Caco-2 (cell line): ENCODE data around the gene RCN1. TPM values are rescaled to one million over a fixed set of nuclear protein-coding genes. Genes with fewer than 3 reads are reported as not detected.

Experiments used
- BruUV-seq: library from RNA; stranded (reverse); fragments of 400-500 nt; replicated peaks from 2 replicates; lab custom pipeline; 2021; lab: Mats Ljungman, UMichigan
- CTCF ChIA-PET: fragments of 300-600 bp; sonication (Branson Sonifier 250); formaldehyde crosslinking; loops from one replicate; lab custom pipeline; 2022; ENCODE audit warnings: antibody characterized with exemption; lab: Charles Lee
- POLR2A ChIA-PET: fragments of 300-600 bp; sonication (Branson Sonifier 250); formaldehyde crosslinking; loops from one replicate; lab custom pipeline; 2022; ENCODE audit warnings: antibody characterized with exemption; lab: Charles Lee
- DNase-seq, 2 experiments: peaks; one replicate each; pipeline versions ENCODE4 v3.0.0 to v3.0.0-alpha.2; 2020 to 2022
- H3K27me3 ChIP-seq: replicated peaks from 2 replicates; pipeline ENCODE4 v1.6.0; 2011; ENCODE audit warnings: low read length; ENCODE audit not compliant: control insufficient read depth, insufficient read depth
- H3K36me3 ChIP-seq: 2 replicates; pipeline ENCODE4 v1.5.1; 2011; ENCODE audit warnings: low read length; ENCODE audit not compliant: control insufficient read depth, insufficient read depth
- H3K4me1 ChIP-seq: fragments of 250-450 bp; sonication (Bioruptor Pico); 2 replicates; pipeline ENCODE4 v1.5.1; 2020; ENCODE audit warnings: mild to moderate bottlenecking
- H3K4me3 ChIP-seq: 2 replicates; pipeline ENCODE4 v1.5.1; 2011; ENCODE audit warnings: low read depth, mild to moderate bottlenecking, control low read depth, low read length
- H3K9me3 ChIP-seq: fragments of 250-450 bp; sonication (Bioruptor Pico); 2 replicates; pipeline ENCODE4 v1.5.1; 2020; ENCODE audit warnings: mild to moderate bottlenecking, moderate library complexity
- H3K27ac Mint-ChIP-seq: one replicate; pipeline ENCODE4 v1.8.0; 2022; ENCODE audit warnings: mixed read lengths; ENCODE audit not compliant: unreplicated experiment
- H3K27me3 Mint-ChIP-seq: one replicate; pipeline ENCODE4 v1.8.0; 2022; ENCODE audit warnings: mixed read lengths; ENCODE audit not compliant: insufficient read depth, unreplicated experiment
- H3K36me3 Mint-ChIP-seq: one replicate; pipeline ENCODE4 v1.8.0; 2022; ENCODE audit warnings: mild to moderate bottlenecking, mixed read lengths; ENCODE audit not compliant: insufficient read depth, unreplicated experiment
- H3K4me1 Mint-ChIP-seq: one replicate; pipeline ENCODE4 v1.8.0; 2022; ENCODE audit warnings: low read depth, mixed read lengths; ENCODE audit not compliant: unreplicated experiment
- H3K4me3 Mint-ChIP-seq: one replicate; pipeline ENCODE4 v1.8.0; 2022; ENCODE audit warnings: mild to moderate bottlenecking, moderate library complexity, mixed read lengths; ENCODE audit not compliant: unreplicated experiment
- H3K9me3 Mint-ChIP-seq: one replicate; pipeline ENCODE4 v1.8.0; 2022; ENCODE audit warnings: mixed read lengths; ENCODE audit not compliant: unreplicated experiment
- intact Hi-C: fragments of 100-400 bp; cut with micrococcal nuclease; formaldehyde crosslinking; loops from one replicate; pipeline ENCODE4 v1.10.0; 2022; ENCODE audit not compliant: unreplicated experiment
- total RNA-seq: library from RNA; stranded (reverse); gene quantifications from 2 replicates; pipeline ENCODE4 v1.2.3, GENCODE V29; 2022
- TF ChIP-seq, protein P1 (sequence below), 2 experiments: fragments of 200-600 bp in 1 of 2; IDR thresholded peaks; 1 replicate in 1 of 2; 2 replicates in 1 of 2; pipeline versions ENCODE4 v1.5.1 to v1.8.0; 2011 to 2022; ENCODE audit warnings: antibody characterized with exemption in 1 of 2, control low read depth in 1 of 2, inconsistent platforms in 1 of 2, low read depth in 1 of 2, low read length in 1 of 2, mild to moderate bottlenecking in 1 of 2, moderate library complexity in 1 of 2; ENCODE audit not compliant: insufficient read depth in 1 of 2, severe bottlenecking in 1 of 2, unreplicated experiment in 1 of 2

The RCN1 gene
- total RNA-seq, 1 experiment from 2014 or later, result 185 TPM

DNA sequence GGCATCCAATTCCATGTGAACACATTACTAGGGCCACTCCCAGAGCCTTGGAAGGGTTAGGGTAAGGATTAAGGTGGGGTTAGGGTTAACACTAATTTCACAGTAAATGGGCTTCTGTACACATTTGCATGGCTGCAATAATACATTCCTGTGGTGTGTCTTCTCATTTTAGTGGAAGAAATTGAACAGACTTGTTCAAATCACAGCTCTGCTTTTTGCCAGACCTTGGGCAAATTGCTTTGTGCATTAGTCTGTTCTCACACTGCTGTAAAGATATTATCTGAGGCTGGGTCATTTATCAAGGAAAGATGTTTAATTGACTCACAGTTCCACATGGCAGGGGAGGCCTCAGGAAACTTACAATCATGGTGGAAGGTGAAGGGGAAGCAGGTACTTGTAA lies 45.4 kb upstream of the RCN1 start:
- ChIA-PET POLR2A (no interaction called here), CTCF (no interaction called here)
- no peaks in the 10 kb centered on the region for H3K36me3 Mint-ChIP-seq
- no TSS peak for BruUV-seq
- TF ChIP-seq, protein P1, sequence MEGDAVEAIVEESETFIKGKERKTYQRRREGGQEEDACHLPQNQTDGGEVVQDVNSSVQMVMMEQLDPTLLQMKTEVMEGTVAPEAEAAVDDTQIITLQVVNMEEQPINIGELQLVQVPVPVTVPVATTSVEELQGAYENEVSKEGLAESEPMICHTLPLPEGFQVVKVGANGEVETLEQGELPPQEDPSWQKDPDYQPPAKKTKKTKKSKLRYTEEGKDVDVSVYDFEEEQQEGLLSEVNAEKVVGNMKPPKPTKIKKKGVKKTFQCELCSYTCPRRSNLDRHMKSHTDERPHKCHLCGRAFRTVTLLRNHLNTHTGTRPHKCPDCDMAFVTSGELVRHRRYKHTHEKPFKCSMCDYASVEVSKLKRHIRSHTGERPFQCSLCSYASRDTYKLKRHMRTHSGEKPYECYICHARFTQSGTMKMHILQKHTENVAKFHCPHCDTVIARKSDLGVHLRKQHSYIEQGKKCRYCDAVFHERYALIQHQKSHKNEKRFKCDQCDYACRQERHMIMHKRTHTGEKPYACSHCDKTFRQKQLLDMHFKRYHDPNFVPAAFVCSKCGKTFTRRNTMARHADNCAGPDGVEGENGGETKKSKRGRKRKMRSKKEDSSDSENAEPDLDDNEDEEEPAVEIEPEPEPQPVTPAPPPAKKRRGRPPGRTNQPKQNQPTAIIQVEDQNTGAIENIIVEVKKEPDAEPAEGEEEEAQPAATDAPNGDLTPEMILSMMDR (IDR thresholded peaks at IDR 0.05; ENCODE audit: insufficient read depth in 1 of 2, low read depth in 1 of 2, low read length in 1 of 2, severe bottlenecking in 1 of 2, unreplicated experiment in 1 of 2), result no peak
- H3K27me3 ChIP-seq, result no peaks in the 10 kb centered on the region
- no peaks in the 10 kb centered on the region for H3K4me1 ChIP-seq
- H3K9me3 ChIP-seq, result no peaks in the 10 kb centered on the region
- no peak overlapping the region for H3K27ac Mint-ChIP-seq
- no peak overlapping the region for H3K4me3 ChIP-seq
- DNase-seq, result no peak
- no peaks in the 10 kb centered on the region for H3K36me3 ChIP-seq
- H3K27me3 Mint-ChIP-seq, result peaks cover 14% of the 10 kb centered on the region
- no peak overlapping the region for H3K4me3 Mint-ChIP-seq
- H3K9me3 Mint-ChIP-seq, result no peaks in the 10 kb centered on the region
- no peaks in the 10 kb centered on the region for H3K4me1 Mint-ChIP-seq
- intact Hi-C loops, result no loop called here

DNA sequence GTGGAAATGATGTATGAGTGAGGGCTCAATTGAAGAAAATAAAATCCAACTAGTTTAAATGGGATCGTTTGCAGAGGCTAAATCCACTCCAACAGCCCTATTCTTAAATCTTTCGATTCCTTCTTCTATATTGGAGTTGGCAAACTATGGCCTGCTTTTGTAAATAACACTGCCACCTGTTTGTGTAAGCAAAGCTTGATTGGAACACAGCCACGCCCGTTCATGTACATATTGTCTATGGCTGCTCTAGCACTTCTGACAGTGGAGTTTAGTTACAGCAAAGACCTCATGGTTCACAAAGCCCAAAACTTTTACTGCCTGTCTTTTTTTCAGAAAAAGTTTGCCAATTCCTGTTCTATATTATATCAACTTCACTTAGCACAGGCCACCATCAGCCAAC lies 40.6 kb upstream of the RCN1 start:
- H3K27ac Mint-ChIP-seq, result no peak overlapping the region
- no peak overlapping the region for H3K4me3 ChIP-seq
- BruUV-seq, result no TSS peak
- H3K9me3 ChIP-seq, result no peaks in the 10 kb centered on the region
- DNase-seq, result no peak
- peaks cover 26% of the 10 kb centered on the region for H3K27me3 Mint-ChIP-seq
- H3K36me3 ChIP-seq, result no peaks in the 10 kb centered on the region
- H3K4me1 Mint-ChIP-seq, result no peaks in the 10 kb centered on the region
- H3K9me3 Mint-ChIP-seq, result no peaks in the 10 kb centered on the region
- no peaks in the 10 kb centered on the region for H3K36me3 Mint-ChIP-seq
- H3K4me1 ChIP-seq, result no peaks in the 10 kb centered on the region
- no peak overlapping the region for H3K4me3 Mint-ChIP-seq
- CTCF ChIA-PET, result interaction anchor here (1.1 to 3.2 kb wide), 2 partner anchors 43 to 126 kb away, joined by 3 to 35 read pairs; no protein-coding TSS in a partner anchor
- intact Hi-C loops, result no loop called here
- POLR2A ChIA-PET, result no interaction called here
- H3K27me3 ChIP-seq, result no peaks in the 10 kb centered on the region
- TF ChIP-seq, protein P1 (IDR thresholded peaks at IDR 0.05; ENCODE audit: insufficient read depth in 1 of 2, low read depth in 1 of 2, low read length in 1 of 2, severe bottlenecking in 1 of 2, unreplicated experiment in 1 of 2), result no peak

DNA sequence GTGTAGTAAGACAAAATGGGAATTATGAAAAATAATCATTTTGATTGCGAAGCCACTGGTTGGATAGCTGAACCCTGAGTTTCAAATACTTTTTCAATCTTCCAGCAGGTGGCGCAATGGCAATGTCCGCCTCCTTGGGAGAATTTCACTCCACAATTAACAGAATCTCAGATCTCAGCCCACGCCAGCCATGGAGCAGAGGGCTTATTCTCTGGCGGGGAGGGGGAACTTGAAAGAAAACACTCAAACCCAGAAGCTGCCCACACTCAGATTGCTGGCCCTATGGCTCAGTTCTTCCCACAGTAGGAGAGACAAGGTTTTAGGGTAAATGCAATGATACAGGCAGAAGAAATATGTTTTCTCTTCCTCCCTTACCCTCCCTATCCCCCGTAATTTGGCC lies 38.7 kb upstream of the RCN1 start:
- Mint-ChIP-seq H3K27me3 (peaks cover 28% of the 10 kb centered on the region), H3K27ac (no peak overlapping the region), H3K4me3 (no peak overlapping the region), H3K4me1 (no peaks in the 10 kb centered on the region), H3K36me3 (no peaks in the 10 kb centered on the region), H3K9me3 (no peaks in the 10 kb centered on the region)
- intact Hi-C loops, result loop anchor here (1.0 kb wide), 2 partner anchors 102 to 124 kb away; no protein-coding TSS in a partner anchor
- no peak overlapping the region for H3K4me3 ChIP-seq
- H3K27me3 ChIP-seq, result no peaks in the 10 kb centered on the region; the same call in 1 of the 2 replicates
- TF ChIP-seq, protein P1 (IDR thresholded peaks at IDR 0.05; ENCODE audit: insufficient read depth in 1 of 2, low read depth in 1 of 2, low read length in 1 of 2, severe bottlenecking in 1 of 2, unreplicated experiment in 1 of 2), result peak; percentile 68 to 80
- peak; percentile 42 to 64 for DNase-seq
- H3K4me1 ChIP-seq, result no peaks in the 10 kb centered on the region
- H3K36me3 ChIP-seq, result no peaks in the 10 kb centered on the region
- ChIA-PET POLR2A (interaction anchor here (0.6 kb wide), 1 partner anchor 1065 kb away, joined by 3 read pairs; no protein-coding TSS in a partner anchor), CTCF (interaction anchor here (0.7 to 3.2 kb wide), 6 partner anchors 20 to 945 kb away, joined by 3 to 35 read pairs (median 4); no protein-coding TSS in a partner anchor)
- no TSS peak for BruUV-seq
- H3K9me3 ChIP-seq, result no peaks in the 10 kb centered on the region
